ENCODE data around the gene ZNF184.

GRCh38 chr6:27477318-27478013 lies 4.6 kb upstream of the ZNF184 start:
- TF ChIP-seq CTCF (conservative IDR thresholded peaks at IDR 0.05 in 1 of 2, IDR thresholded peaks at IDR 0.05 in 1 of 2; ENCODE audit: extremely low read depth in 1 of 2, insufficient read depth in 1 of 2, low read depth in 1 of 2, low read length in 2 of 2) (no peak), EZH2 (IDR thresholded peaks at IDR 0.05; ENCODE audit: borderline replicate concordance, low read length) (no peak)

Measured in mammary epithelial cell (primary cell).